Loucy (cell line): Measurements from ENCODE around the gene DDX10.

ENCODE experiments used
- EZH2phosphoT487 ChIP-seq: fragments of 200-600 bp; IDR thresholded peaks from 2 replicates; pipeline ENCODE4 v1.6.1; 2018; ENCODE audit warnings: antibody characterized with exemption, mild to moderate bottlenecking, moderate library complexity, borderline replicate concordance
- TF ChIP-seq, protein P1 (sequence below): fragments of 200-600 bp; sonication (generic); conservative IDR thresholded peaks from 2 replicates; pipeline ENCODE4 v1.5.1; 2014; ENCODE audit warnings: mild to moderate bottlenecking, antibody characterized with exemption, low read length

GRCh38 chr11:108944471-108945178 is 279.8 kb downstream of the DDX10 start:
- TF ChIP-seq, protein P1, sequence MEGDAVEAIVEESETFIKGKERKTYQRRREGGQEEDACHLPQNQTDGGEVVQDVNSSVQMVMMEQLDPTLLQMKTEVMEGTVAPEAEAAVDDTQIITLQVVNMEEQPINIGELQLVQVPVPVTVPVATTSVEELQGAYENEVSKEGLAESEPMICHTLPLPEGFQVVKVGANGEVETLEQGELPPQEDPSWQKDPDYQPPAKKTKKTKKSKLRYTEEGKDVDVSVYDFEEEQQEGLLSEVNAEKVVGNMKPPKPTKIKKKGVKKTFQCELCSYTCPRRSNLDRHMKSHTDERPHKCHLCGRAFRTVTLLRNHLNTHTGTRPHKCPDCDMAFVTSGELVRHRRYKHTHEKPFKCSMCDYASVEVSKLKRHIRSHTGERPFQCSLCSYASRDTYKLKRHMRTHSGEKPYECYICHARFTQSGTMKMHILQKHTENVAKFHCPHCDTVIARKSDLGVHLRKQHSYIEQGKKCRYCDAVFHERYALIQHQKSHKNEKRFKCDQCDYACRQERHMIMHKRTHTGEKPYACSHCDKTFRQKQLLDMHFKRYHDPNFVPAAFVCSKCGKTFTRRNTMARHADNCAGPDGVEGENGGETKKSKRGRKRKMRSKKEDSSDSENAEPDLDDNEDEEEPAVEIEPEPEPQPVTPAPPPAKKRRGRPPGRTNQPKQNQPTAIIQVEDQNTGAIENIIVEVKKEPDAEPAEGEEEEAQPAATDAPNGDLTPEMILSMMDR: no peak
- no peak for TF ChIP-seq EZH2phosphoT487
